ENCODE results near the gene DYNLRB2. TPM values are rescaled to one million over a fixed set of nuclear protein-coding genes. Genes with fewer than 3 reads are reported as not detected.

The DYNLRB2 gene
- total and polyA plus RNA-seq, 9 of the 15 experiments (the other 6 are each of a cell fraction or from before 2014, with no cell fraction given), result not detected

- POLR2A ChIA-PET, result interaction anchor here (0.7 kb wide), 1 partner anchor 22 kb away, joined by 3 read pairs; no protein-coding TSS in a partner anchor
- 0% methylated on average over 7 of the region's 7 CpGs for WGBS (ENCODE audit: insufficient coverage, low coverage, missing lambda C conversion rate)
- Histone ChIP-seq H3K4me3 (no peak overlapping the region), H3K4me1 (replicated peaks in 1 of 2; ENCODE audit: control insufficient read depth in 2 of 2, insufficient read depth in 2 of 2, low read length in 2 of 2) (no peaks in the 10 kb centered on the region), H3K36me3 (ENCODE audit: control insufficient read depth, insufficient read depth, low read length) (no peaks in the 10 kb centered on the region), H3K79me2 (ENCODE audit: control insufficient read depth, insufficient read depth, low read length) (no peaks in the 10 kb centered on the region), H3K9me1 (ENCODE audit: control insufficient read depth, insufficient read depth, low read length) (no peaks in the 10 kb centered on the region), H3K4me2 (ENCODE audit: insufficient read depth, low read length) (no peak overlapping the region), H3K9ac (ENCODE audit: insufficient read depth in 1 of 2, low read depth in 2 of 2, low read length in 2 of 2) (no peak overlapping the region), H3K9me3 (replicated peaks; ENCODE audit: control insufficient read depth, insufficient read depth, low read depth, low read length) (no peaks in the 10 kb centered on the region), H3K27me3 (ENCODE audit: control insufficient read depth in 2 of 2, insufficient read depth in 2 of 2, low read length in 2 of 2) (peaks cover 0 to 4% of the 10 kb centered on the region in 2 experiments; a peak in 1 of 5 replicates), H2AFZ (ENCODE audit: low read depth, low read length) (no peak overlapping the region), H4K20me1 (replicated peaks; ENCODE audit: control insufficient read depth, insufficient read depth, low read length) (no peaks in the 10 kb centered on the region), H3K27ac (ENCODE audit: extremely low read depth, low read depth, low read length) (no peak overlapping the region)
- in situ Hi-C loops (cut with MboI), result no loop called here
- CTCF ChIA-PET (ENCODE audit: low intra/inter-chr PET ratio), result no interaction called here
- ATAC-seq, result no peak
- FAIRE-seq, result no peak
- BruUV-seq (replicated peaks), result no TSS peak
- intact Hi-C loops (cut with micrococcal nuclease), result no loop called here
- DNase-seq (ENCODE audit: extremely low read depth in 1 of 4, low spot score in 3 of 4), result no peak
- no peak for TF ChIP-seq CREB3L1 (IDR thresholded peaks at IDR 0.05; ENCODE audit: borderline replicate concordance, low read depth)
- no peak for TF ChIP-seq MEF2D (tag; conservative IDR thresholded peaks at IDR 0.05; ENCODE audit: low read depth)
- TF ChIP-seq ZNF707 (CRISPR knock-in tag; conservative IDR thresholded peaks at IDR 0.05), result no peak
- TF ChIP-seq ZNF79 (CRISPR knock-in tag; IDR thresholded peaks at IDR 0.05; ENCODE audit: low read depth), result no peak
- no peak for TF ChIP-seq NUFIP1 (IDR thresholded peaks at IDR 0.05; ENCODE audit: partially characterized antibody)
- TF ChIP-seq ETV5 (CRISPR knock-in tag; IDR thresholded peaks at IDR 0.05; ENCODE audit: low read depth), result no peak
- no peak for TF ChIP-seq HNRNPL (IDR thresholded peaks at IDR 0.05; ENCODE audit: low read depth, low read length)
- TF ChIP-seq, protein P1, sequence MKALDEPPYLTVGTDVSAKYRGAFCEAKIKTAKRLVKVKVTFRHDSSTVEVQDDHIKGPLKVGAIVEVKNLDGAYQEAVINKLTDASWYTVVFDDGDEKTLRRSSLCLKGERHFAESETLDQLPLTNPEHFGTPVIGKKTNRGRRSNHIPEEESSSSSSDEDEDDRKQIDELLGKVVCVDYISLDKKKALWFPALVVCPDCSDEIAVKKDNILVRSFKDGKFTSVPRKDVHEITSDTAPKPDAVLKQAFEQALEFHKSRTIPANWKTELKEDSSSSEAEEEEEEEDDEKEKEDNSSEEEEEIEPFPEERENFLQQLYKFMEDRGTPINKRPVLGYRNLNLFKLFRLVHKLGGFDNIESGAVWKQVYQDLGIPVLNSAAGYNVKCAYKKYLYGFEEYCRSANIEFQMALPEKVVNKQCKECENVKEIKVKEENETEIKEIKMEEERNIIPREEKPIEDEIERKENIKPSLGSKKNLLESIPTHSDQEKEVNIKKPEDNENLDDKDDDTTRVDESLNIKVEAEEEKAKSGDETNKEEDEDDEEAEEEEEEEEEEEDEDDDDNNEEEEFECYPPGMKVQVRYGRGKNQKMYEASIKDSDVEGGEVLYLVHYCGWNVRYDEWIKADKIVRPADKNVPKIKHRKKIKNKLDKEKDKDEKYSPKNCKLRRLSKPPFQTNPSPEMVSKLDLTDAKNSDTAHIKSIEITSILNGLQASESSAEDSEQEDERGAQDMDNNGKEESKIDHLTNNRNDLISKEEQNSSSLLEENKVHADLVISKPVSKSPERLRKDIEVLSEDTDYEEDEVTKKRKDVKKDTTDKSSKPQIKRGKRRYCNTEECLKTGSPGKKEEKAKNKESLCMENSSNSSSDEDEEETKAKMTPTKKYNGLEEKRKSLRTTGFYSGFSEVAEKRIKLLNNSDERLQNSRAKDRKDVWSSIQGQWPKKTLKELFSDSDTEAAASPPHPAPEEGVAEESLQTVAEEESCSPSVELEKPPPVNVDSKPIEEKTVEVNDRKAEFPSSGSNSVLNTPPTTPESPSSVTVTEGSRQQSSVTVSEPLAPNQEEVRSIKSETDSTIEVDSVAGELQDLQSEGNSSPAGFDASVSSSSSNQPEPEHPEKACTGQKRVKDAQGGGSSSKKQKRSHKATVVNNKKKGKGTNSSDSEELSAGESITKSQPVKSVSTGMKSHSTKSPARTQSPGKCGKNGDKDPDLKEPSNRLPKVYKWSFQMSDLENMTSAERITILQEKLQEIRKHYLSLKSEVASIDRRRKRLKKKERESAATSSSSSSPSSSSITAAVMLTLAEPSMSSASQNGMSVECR (CRISPR knock-in tag; IDR thresholded peaks at IDR 0.05), result no peak
- TF ChIP-seq MCM5 (IDR thresholded peaks at IDR 0.05; ENCODE audit: low read depth), result no peak
- TF ChIP-seq ZBTB12 (CRISPR knock-in tag; IDR thresholded peaks at IDR 0.05), result no peak
- no peak for TF ChIP-seq ZNF311 (CRISPR knock-in tag; IDR thresholded peaks at IDR 0.05)
- no peak for TF ChIP-seq SRSF7 (optimal IDR thresholded peaks at IDR 0.05; ENCODE audit: low read depth, low read length)
- no peak for TF ChIP-seq ZNF239 (CRISPR knock-in tag; IDR thresholded peaks at IDR 0.05)
- TF ChIP-seq SIX5 (IDR thresholded peaks at IDR 0.05; ENCODE audit: borderline replicate concordance in 1 of 2, insufficient read depth in 1 of 2, low read depth in 1 of 2, low read length in 2 of 2), result no peak
- no peak for TF ChIP-seq PYGO2 (tag; IDR thresholded peaks at IDR 0.05)
- TF ChIP-seq RBM25 (IDR thresholded peaks at IDR 0.05; ENCODE audit: low read depth, low read length, severe bottlenecking), result no peak
Observed at GRCh38 chr16:80596507-80597207, 55.9 kb downstream of the DYNLRB2 start.
